PC-9 (cell line): ENCODE data around the gene ARID3A. TPM values are rescaled to one million over a fixed set of nuclear protein-coding genes. Genes with fewer than 3 reads are reported as not detected.

Experiments used
- BruUV-seq: library from RNA; stranded (reverse); fragments of 400-500 nt; replicated peaks from 2 replicates; lab custom pipeline; 2021; lab: Mats Ljungman, UMichigan
- CTCF ChIA-PET: fragments of 300-600 bp; sonication (Branson Sonifier 250); formaldehyde crosslinking; loops from one replicate; lab custom pipeline; 2022; ENCODE audit warnings: antibody characterized with exemption; lab: Charles Lee
- POLR2A ChIA-PET: fragments of 300-600 bp; sonication (Branson Sonifier 250); formaldehyde crosslinking; loops from one replicate; lab custom pipeline; 2022; ENCODE audit warnings: antibody characterized with exemption; ENCODE audit not compliant: unreplicated experiment; lab: Charles Lee
- DNase-seq, 2 experiments: peaks; one replicate each; pipeline versions ENCODE4 v3.0.0 to v3.0.0-alpha.2; 2015 to 2022; ENCODE audit warnings: mixed read lengths in 1 of 2
- H2AFZ ChIP-seq: fragments of 200-600 bp; sonication (generic); 2 replicates; pipeline ENCODE4 v1.8.1; 2017; ENCODE audit warnings: antibody characterized with exemption
- H3F3A ChIP-seq: fragments of 200-600 bp; sonication (generic); 2 replicates; pipeline ENCODE4 v1.8.1; 2017; ENCODE audit warnings: antibody characterized with exemption, mild to moderate bottlenecking, low read depth; ENCODE audit not compliant: insufficient read depth
- H3K27ac ChIP-seq: fragments of 200-600 bp; sonication (generic); 2 replicates; pipeline ENCODE4 v1.6.1; 2016; ENCODE audit warnings: mixed run types
- H3K27me3 ChIP-seq: fragments of 200-600 bp; sonication (generic); 2 replicates; pipeline ENCODE4 v1.6.1; 2016; ENCODE audit warnings: low read depth, mixed run types; ENCODE audit not compliant: insufficient read depth
- H3K36me3 ChIP-seq: fragments of 200-600 bp; sonication (generic); 2 replicates; pipeline ENCODE4 v1.6.1; 2016; ENCODE audit warnings: low read depth, mixed run types
- H3K4me1 ChIP-seq: fragments of 200-600 bp; sonication (generic); replicated peaks from 2 replicates; pipeline ENCODE4 v1.6.1; 2016; ENCODE audit warnings: mixed run types; ENCODE audit not compliant: insufficient read depth
- H3K4me2 ChIP-seq: fragments of 200-600 bp; sonication (generic); 2 replicates; pipeline ENCODE4 v1.6.1; 2017; ENCODE audit warnings: mixed run types
- H3K4me3 ChIP-seq: fragments of 200-600 bp; sonication (generic); 2 replicates; pipeline ENCODE4 v1.6.1; 2016; ENCODE audit warnings: mixed run types
- H3K79me2 ChIP-seq: fragments of 200-600 bp; sonication (generic); 2 replicates; pipeline ENCODE4 v1.6.1; 2017; ENCODE audit warnings: low read depth, mixed run types
- H3K9me2 ChIP-seq: fragments of 200-600 bp; sonication (generic); 2 replicates; pipeline ENCODE4 v1.8.1; 2017; ENCODE audit warnings: mild to moderate bottlenecking; ENCODE audit not compliant: insufficient read depth
- H3K9me3 ChIP-seq: fragments of 200-600 bp; sonication (generic); 2 replicates; pipeline ENCODE4 v1.8.1; 2016; ENCODE audit warnings: low read depth; ENCODE audit not compliant: insufficient read depth
- H4K20me1 ChIP-seq: fragments of 200-600 bp; sonication (generic); 2 replicates; pipeline ENCODE4 v1.8.1; 2017; ENCODE audit not compliant: insufficient read depth
- CTCF ChIP-seq: fragments of 200-600 bp; sonication (generic); conservative IDR thresholded peaks from 2 replicates; pipeline ENCODE4 v1.6.1; 2017; ENCODE audit warnings: mixed run types, antibody characterized with exemption, mild to moderate bottlenecking, moderate library complexity
- EZH2 ChIP-seq: fragments of 200-600 bp; sonication (generic); IDR thresholded peaks from 2 replicates; pipeline ENCODE4 v1.8.0; 2017; ENCODE audit warnings: antibody characterized with exemption, low read depth
- intact Hi-C: fragments of 100-400 bp; cut with micrococcal nuclease; formaldehyde crosslinking; loops from one replicate; pipeline ENCODE4 v1.10.0; 2022; ENCODE audit not compliant: unreplicated experiment
- total RNA-seq: library from RNA; stranded (reverse); gene quantifications from 2 replicates; pipeline ENCODE4 v1.2.3, GENCODE V29; 2021

The ARID3A gene
- total RNA-seq, 1 experiment from 2014 or later, result 10.7 TPM

- POLR2A ChIA-PET, result no interaction called here
- Histone ChIP-seq H4K20me1 (peaks cover 15% of the 10 kb centered on the region), H3K4me3 (no peak overlapping the region), H3K27ac (no peak overlapping the region), H3K79me2 (no peaks in the 10 kb centered on the region), H3K27me3 (no peaks in the 10 kb centered on the region), H3K36me3 (no peaks in the 10 kb centered on the region), H3K4me2 (no peak overlapping the region), H2AFZ (no peak overlapping the region), H3F3A (peaks cover 19% of the 10 kb centered on the region), H3K4me1 (peaks cover 14% of the 10 kb centered on the region), H3K9me2 (no peaks in the 10 kb centered on the region), H3K9me3 (no peaks in the 10 kb centered on the region)
- TF ChIP-seq EZH2, result no peak
- no peak for TF ChIP-seq CTCF
- intact Hi-C loops, result no loop called here
- DNase-seq, result no peak
- CTCF ChIA-PET, result no interaction called here
- no TSS peak for BruUV-seq
Observed at GRCh38 chr19:936175-936546, 10.3 kb downstream of the ARID3A start.

GRCh38 chr19:937259-937694 is 11.4 kb downstream of the ARID3A start:
- no peaks in the 10 kb centered on the region for H3K9me3 ChIP-seq

GRCh38 chr19:938233-938923 is 12.5 kb downstream of the ARID3A start:
- H3K4me1 ChIP-seq, result peaks cover 19% of the 10 kb centered on the region
- no peaks in the 10 kb centered on the region for H3K9me3 ChIP-seq
- no peaks in the 10 kb centered on the region for H3K36me3 ChIP-seq
- no peak for TF ChIP-seq EZH2
- no peak overlapping the region for H3K27ac ChIP-seq
- peaks cover 31% of the 10 kb centered on the region for H3F3A ChIP-seq
- no peak for DNase-seq
- no peak overlapping the region for H3K4me3 ChIP-seq
- no peak overlapping the region for H3K4me2 ChIP-seq
- H3K27me3 ChIP-seq, result no peaks in the 10 kb centered on the region
- no TSS peak for BruUV-seq
- no peak overlapping the region for H2AFZ ChIP-seq
- peaks cover 30% of the 10 kb centered on the region for H4K20me1 ChIP-seq
- ChIA-PET POLR2A (no interaction called here), CTCF (interaction anchor here (0.6 kb wide), 1 partner anchor 30 kb away, joined by 3 read pairs; no protein-coding TSS in a partner anchor)
- intact Hi-C loops, result no loop called here
- no peaks in the 10 kb centered on the region for H3K79me2 ChIP-seq
- no peaks in the 10 kb centered on the region for H3K9me2 ChIP-seq

More at GRCh38 chr19:937259-937694, 11.4 kb downstream of the ARID3A start:
- Histone ChIP-seq H2AFZ (no peak overlapping the region), H3K4me3 (no peak overlapping the region), H3K36me3 (no peaks in the 10 kb centered on the region), H4K20me1 (peaks cover 25% of the 10 kb centered on the region), H3K27ac (no peak overlapping the region), H3K4me2 (no peak overlapping the region), H3K27me3 (no peaks in the 10 kb centered on the region), H3F3A (peaks cover 25% of the 10 kb centered on the region), H3K79me2 (no peaks in the 10 kb centered on the region), H3K4me1 (peaks cover 19% of the 10 kb centered on the region), H3K9me2 (no peaks in the 10 kb centered on the region)
- no peak for TF ChIP-seq CTCF
- no peak for TF ChIP-seq EZH2
- BruUV-seq, result no TSS peak
- CTCF ChIA-PET, result no interaction called here
- no peak for DNase-seq
- POLR2A ChIA-PET, result interaction anchor here (0.6 kb wide), 1 partner anchor 19 kb away, joined by 3 read pairs; no protein-coding TSS in a partner anchor
- intact Hi-C loops, result no loop called here

- no peak overlapping the region for H3K27ac ChIP-seq
- intact Hi-C loops, result no loop called here
- no peaks in the 10 kb centered on the region for H3K9me2 ChIP-seq
- ChIA-PET CTCF (no interaction called here), POLR2A (no interaction called here)
- no peak overlapping the region for H3K4me2 ChIP-seq
- peaks cover 30% of the 10 kb centered on the region for H4K20me1 ChIP-seq
- H3K4me1 ChIP-seq, result peaks cover 20% of the 10 kb centered on the region
- no peaks in the 10 kb centered on the region for H3K9me3 ChIP-seq
- no peaks in the 10 kb centered on the region for H3K27me3 ChIP-seq
- no peaks in the 10 kb centered on the region for H3K36me3 ChIP-seq
- no TSS peak for BruUV-seq
- DNase-seq, result no peak
- H3F3A ChIP-seq, result peaks cover 32% of the 10 kb centered on the region
- H2AFZ ChIP-seq, result no peak overlapping the region
- TF ChIP-seq CTCF, result no peak
- no peak for TF ChIP-seq EZH2
- H3K4me3 ChIP-seq, result no peak overlapping the region
- no peaks in the 10 kb centered on the region for H3K79me2 ChIP-seq
Observed at GRCh38 chr19:939439-939838, 13.6 kb downstream of the ARID3A start.
